Measurements from ENCODE around the gene ARHGAP8. TPM values are rescaled to one million over a fixed set of nuclear protein-coding genes. Genes with fewer than 3 reads are reported as not detected.
"Not testable (repeated sequence)": the region's sequence is repeated elsewhere in the genome, so short reads cannot be mapped to it uniquely, and the experiment has no call there.

The ARHGAP8 gene
- total and polyA plus RNA-seq, 2 donors (not counting 1 experiment from before 2014, with no cell fraction given), result 0.37 TPM; not detected in 1

DNA sequence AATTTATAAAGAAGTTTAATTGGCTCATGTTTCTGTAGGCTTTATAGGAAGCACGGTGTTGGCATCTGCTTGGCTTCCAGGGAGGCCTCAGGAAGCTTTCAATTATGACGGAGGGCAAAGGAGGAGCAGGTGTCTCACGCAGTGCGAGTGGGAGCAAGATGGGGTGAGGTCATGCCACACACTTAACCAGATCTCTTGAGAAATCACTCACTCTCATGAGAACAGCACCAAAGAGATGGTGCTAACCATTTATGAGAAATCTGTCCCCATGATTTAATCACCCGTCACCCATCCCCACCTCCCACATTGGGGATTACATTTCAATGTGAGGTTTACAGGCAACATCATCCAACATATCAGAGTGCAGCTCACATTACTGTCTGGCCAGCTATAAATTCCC, 103.5 kb downstream of the ARHGAP8 start:
- no peaks in the 10 kb centered on the region for H3K36me3 ChIP-seq (replicated peaks in 1 of 2; ENCODE audit: control extremely low read depth in 1 of 2, control insufficient read depth in 1 of 2, extremely low read depth in 1 of 2, insufficient read depth in 2 of 2, low read length in 1 of 2)
- intact Hi-C loops (cut with micrococcal nuclease), result no loop called here

DNA sequence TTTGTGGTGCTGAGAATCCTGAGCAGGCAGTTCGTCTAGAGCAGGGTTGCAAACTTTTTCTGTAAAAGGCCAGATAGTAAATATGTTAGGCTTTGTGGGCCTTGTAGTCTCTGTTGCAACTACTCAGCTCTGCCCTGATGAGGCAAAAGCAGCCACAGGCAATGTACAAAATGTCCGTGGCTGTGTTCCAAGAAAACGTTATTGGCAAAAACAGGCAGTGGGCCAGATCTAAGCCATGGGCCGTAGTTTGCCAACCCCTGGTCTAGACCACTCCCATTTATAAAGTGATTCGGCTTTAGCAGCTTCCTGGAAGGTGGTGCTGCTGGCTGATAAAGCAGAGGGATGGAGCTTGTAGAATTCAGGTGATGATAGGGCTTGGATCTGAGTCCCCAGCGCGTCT, 106.4 kb downstream of the ARHGAP8 start:
- not testable (repeated sequence) for H3K27me3 Mint-ChIP-seq
- WGBS (ENCODE audit: insufficient coverage), result no CpG with 5 or more reads among the region's 7 CpGs

More for the DNA sequence above, 103.5 kb downstream of the ARHGAP8 start:
- H3K27ac ChIP-seq (ENCODE audit: low read length in 2 of 2), result no peak overlapping the region
- no peaks in the 10 kb centered on the region for H3K9me3 ChIP-seq (ENCODE audit: control extremely low read depth in 1 of 3, control insufficient read depth in 2 of 3, insufficient read depth in 1 of 3, low read length in 2 of 3)
- no peak overlapping the region for H3K4me2 ChIP-seq (replicated peaks; ENCODE audit: low read depth, low read length, poor library complexity, severe bottlenecking)
- TF ChIP-seq, protein P1, sequence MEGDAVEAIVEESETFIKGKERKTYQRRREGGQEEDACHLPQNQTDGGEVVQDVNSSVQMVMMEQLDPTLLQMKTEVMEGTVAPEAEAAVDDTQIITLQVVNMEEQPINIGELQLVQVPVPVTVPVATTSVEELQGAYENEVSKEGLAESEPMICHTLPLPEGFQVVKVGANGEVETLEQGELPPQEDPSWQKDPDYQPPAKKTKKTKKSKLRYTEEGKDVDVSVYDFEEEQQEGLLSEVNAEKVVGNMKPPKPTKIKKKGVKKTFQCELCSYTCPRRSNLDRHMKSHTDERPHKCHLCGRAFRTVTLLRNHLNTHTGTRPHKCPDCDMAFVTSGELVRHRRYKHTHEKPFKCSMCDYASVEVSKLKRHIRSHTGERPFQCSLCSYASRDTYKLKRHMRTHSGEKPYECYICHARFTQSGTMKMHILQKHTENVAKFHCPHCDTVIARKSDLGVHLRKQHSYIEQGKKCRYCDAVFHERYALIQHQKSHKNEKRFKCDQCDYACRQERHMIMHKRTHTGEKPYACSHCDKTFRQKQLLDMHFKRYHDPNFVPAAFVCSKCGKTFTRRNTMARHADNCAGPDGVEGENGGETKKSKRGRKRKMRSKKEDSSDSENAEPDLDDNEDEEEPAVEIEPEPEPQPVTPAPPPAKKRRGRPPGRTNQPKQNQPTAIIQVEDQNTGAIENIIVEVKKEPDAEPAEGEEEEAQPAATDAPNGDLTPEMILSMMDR (IDR thresholded peaks at IDR 0.05), result no peak
- no peak for TF ChIP-seq EZH2 (IDR thresholded peaks at IDR 0.05; ENCODE audit: borderline replicate concordance, insufficient read depth, low read depth, low read length, poor library complexity, severe bottlenecking)
- Mint-ChIP-seq H3K27ac (no peak overlapping the region), H3K9me3 (ENCODE audit: insufficient read depth) (no peaks in the 10 kb centered on the region), H3K27me3 (peaks cover 2% of the 10 kb centered on the region), H3K4me3 (no peak overlapping the region), H3K4me1 (no peaks in the 10 kb centered on the region)
- H4K20me1 ChIP-seq (ENCODE audit: control insufficient read depth, insufficient read depth, low read length, poor library complexity, severe bottlenecking), result no peaks in the 10 kb centered on the region
- H3K4me1 ChIP-seq (ENCODE audit: control insufficient read depth in 2 of 2, insufficient read depth in 2 of 2, low read length in 2 of 2), result no peaks in the 10 kb centered on the region
- no peaks in the 10 kb centered on the region for H3K79me2 ChIP-seq (ENCODE audit: control insufficient read depth, insufficient read depth, low read length)
- H3K4me3 ChIP-seq (ENCODE audit: control extremely low read depth in 1 of 5, extremely low read depth in 1 of 5, insufficient read depth in 1 of 5, low read depth in 2 of 5, low read length in 4 of 5), result no peak overlapping the region
- ATAC-seq (ENCODE audit: low read depth) (no peak), DNase-seq (no peak)
- WGBS (ENCODE audit: insufficient coverage), result 88% methylated on average over 1 of the region's 5 CpGs
- H2AFZ ChIP-seq (ENCODE audit: insufficient read depth, low read depth, low read length, poor library complexity, severe bottlenecking), result no peak overlapping the region
- POLR2A ChIA-PET, result no interaction called here
- H3K9ac ChIP-seq (ENCODE audit: low read length), result no peak overlapping the region
- CTCF ChIA-PET, result no interaction called here
- no peaks in the 10 kb centered on the region for H3K27me3 ChIP-seq (replicated peaks in 1 of 4; ENCODE audit: control extremely low read depth in 1 of 4, control insufficient read depth in 3 of 4, insufficient read depth in 4 of 4, low read length in 3 of 4)

More for the DNA sequence above, 106.4 kb downstream of the ARHGAP8 start:
- H3K4me3 ChIP-seq (ENCODE audit: control extremely low read depth in 1 of 5, extremely low read depth in 1 of 5, insufficient read depth in 1 of 5, low read depth in 2 of 5, low read length in 4 of 5); H3K9ac ChIP-seq (ENCODE audit: low read length); H2AFZ ChIP-seq (ENCODE audit: insufficient read depth, low read depth, low read length, poor library complexity, severe bottlenecking); CTCF ChIA-PET; DNase-seq; H4K20me1 ChIP-seq (ENCODE audit: control insufficient read depth, insufficient read depth, low read length, poor library complexity, severe bottlenecking); H3K4me1 ChIP-seq (ENCODE audit: control insufficient read depth in 2 of 2, insufficient read depth in 2 of 2, low read length in 2 of 2); H3K27me3 ChIP-seq (replicated peaks in 1 of 4; ENCODE audit: control extremely low read depth in 1 of 4, control insufficient read depth in 3 of 4, insufficient read depth in 4 of 4, low read length in 3 of 4); H3K27ac Mint-ChIP-seq; POLR2A ChIA-PET; H3K4me2 ChIP-seq (replicated peaks; ENCODE audit: low read depth, low read length, poor library complexity, severe bottlenecking); H3K4me1 Mint-ChIP-seq; H3K79me2 ChIP-seq (ENCODE audit: control insufficient read depth, insufficient read depth, low read length); ATAC-seq (ENCODE audit: low read depth); H3K27ac ChIP-seq (ENCODE audit: low read length in 2 of 2); intact Hi-C loops (cut with micrococcal nuclease); H3K4me3 Mint-ChIP-seq; H3K36me3 ChIP-seq (replicated peaks in 1 of 2; ENCODE audit: control extremely low read depth in 1 of 2, control insufficient read depth in 1 of 2, extremely low read depth in 1 of 2, insufficient read depth in 2 of 2, low read length in 1 of 2); H3K9me3 ChIP-seq (ENCODE audit: control extremely low read depth in 1 of 3, control insufficient read depth in 2 of 3, insufficient read depth in 1 of 3, low read length in 2 of 3); H3K9me3 Mint-ChIP-seq (ENCODE audit: insufficient read depth): not testable (repeated sequence)

Measured in B cell (primary cell).